Measurements from ENCODE around the gene CFL2. TPM values are rescaled to one million over a fixed set of nuclear protein-coding genes. Genes with fewer than 3 reads are reported as not detected.
"Not testable (repeated sequence)": the region's sequence is repeated elsewhere in the genome, so short reads cannot be mapped to it uniquely, and the experiment has no call there.

CFL2 gene
- total and polyA plus RNA-seq, 7 donors = 158 to 767 (median 616) TPM

GRCh38 chr14:34699873-34700621 lies 14.3 kb downstream of the CFL2 start:
- Histone ChIP-seq H3K36me3 (ENCODE audit: insufficient read depth in 1 of 2, low read depth in 1 of 2) (no peaks in the 10 kb centered on the region), H3K27me3 (ENCODE audit: insufficient read depth in 3 of 3, low read length in 2 of 3) (no peaks in the 10 kb centered on the region), H3K4me1 (peaks cover 23% of the 10 kb centered on the region), H3K4me3 (peak overlapping the region; percentile 5), H3K27ac (peak overlapping the region; percentile 80), H3K9me3 (no peaks in the 10 kb centered on the region)
- no peak for DNase-seq
- intact Hi-C loops (cut with DNase I) = no loop called here
- peak; percentile 84 to 91 (median 88) for ATAC-seq
- no peak for TF ChIP-seq CTCF (IDR thresholded peaks at IDR 0.05)
- WGBS, 3 donors = 17 to 29% (median 23%) methylated on average over 4 of the region's 4 CpGs

- Histone ChIP-seq H3K27ac (peak overlapping the region; percentile 72), H3K4me1 (peaks cover 16% of the 10 kb centered on the region)
- ATAC-seq; H3K36me3 ChIP-seq (ENCODE audit: insufficient read depth in 1 of 2, low read depth in 1 of 2); H3K4me3 ChIP-seq; intact Hi-C loops (cut with DNase I); H3K27me3 ChIP-seq (ENCODE audit: insufficient read depth in 3 of 3, low read length in 2 of 3); DNase-seq; H3K9me3 ChIP-seq: not testable (repeated sequence)
- WGBS, 3 donors = 89 to 92% (median 91%) methylated on average over 16 of the region's 16 CpGs
Observed at GRCh38 chr14:34694216-34694615, 20.2 kb downstream of the CFL2 start.

GRCh38 chr14:34693228-34693939 lies 21.0 kb downstream of the CFL2 start:
- Histone ChIP-seq H3K27ac (peak overlapping the region; percentile 72), H3K4me3 (peak overlapping the region; percentile 65), H3K36me3 (ENCODE audit: insufficient read depth in 1 of 2, low read depth in 1 of 2) (no peaks in the 10 kb centered on the region), H3K4me1 (peaks cover 9% of the 10 kb centered on the region), H3K9me3 (no peaks in the 10 kb centered on the region), H3K27me3 (ENCODE audit: insufficient read depth in 3 of 3, low read length in 2 of 3) (no peaks in the 10 kb centered on the region)
- DNase-seq (peak; percentile 24 to 59), ATAC-seq (peak; percentile 83 to 90 (median 86))
- TF ChIP-seq CTCF (IDR thresholded peaks at IDR 0.05) = no peak
- WGBS, 3 donors = 33 to 39% (median 34%) methylated on average over 18 of the region's 18 CpGs
- intact Hi-C loops (cut with DNase I) = no loop called here

- no peak for TF ChIP-seq CTCF (IDR thresholded peaks at IDR 0.05)
- ATAC-seq (no peak), DNase-seq (no peak)
- Histone ChIP-seq H3K36me3 (ENCODE audit: insufficient read depth in 1 of 2, low read depth in 1 of 2) (no peaks in the 10 kb centered on the region), H3K4me1 (peaks cover 7% of the 10 kb centered on the region), H3K4me3 (peak overlapping the region; percentile 65), H3K9me3 (no peaks in the 10 kb centered on the region), H3K27ac (peak overlapping the region; percentile 72), H3K27me3 (ENCODE audit: insufficient read depth in 3 of 3, low read length in 2 of 3) (no peaks in the 10 kb centered on the region)
- intact Hi-C loops (cut with DNase I) = no loop called here
- 52 to 58% (median 58%) methylated on average over 2 of the region's 2 CpGs for WGBS, 3 donors
Observed at GRCh38 chr14:34692898-34693227, 21.5 kb downstream of the CFL2 start.

GRCh38 chr14:34692348-34692747 lies 22.0 kb downstream of the CFL2 start:
- Histone ChIP-seq H3K27ac (peak overlapping the region; percentile 72), H3K4me1 (peaks cover 7% of the 10 kb centered on the region), H3K9me3 (no peaks in the 10 kb centered on the region), H3K4me3 (no peak overlapping the region), H3K27me3 (ENCODE audit: insufficient read depth in 3 of 3, low read length in 2 of 3) (no peaks in the 10 kb centered on the region), H3K36me3 (ENCODE audit: insufficient read depth in 1 of 2, low read depth in 1 of 2) (no peaks in the 10 kb centered on the region)
- 35 to 56% (median 49%) methylated on average over 4 of the region's 4 CpGs for WGBS, 3 donors
- no peak for DNase-seq
- peak in 1 of 4 donors; percentile 12 for ATAC-seq
- TF ChIP-seq CTCF (IDR thresholded peaks at IDR 0.05) = no peak
- intact Hi-C loops (cut with DNase I) = no loop called here
